AG08396 (cell line): ENCODE data around the gene SLN.

Experiments
- DNase-seq: peaks from one replicate; pipeline ENCODE4 v3.0.0; 2012; ENCODE audit warnings: low spot score, mixed read lengths

The SLN gene

GRCh38 chr11:107683807-107684206 is 28.0 kb downstream of the SLN start:
- DNase-seq: no peak

- DNase-seq: no peak
These were observed 28.8 kb downstream of the SLN start for GRCh38 chr11:107683061-107683460.

- DNase-seq: no peak
These were observed 29.3 kb downstream of the SLN start for GRCh38 chr11:107682572-107682971.

GRCh38 chr11:107682171-107682570 is 29.7 kb downstream of the SLN start:
- no peak for DNase-seq

- no peak for DNase-seq
These were observed 32.4 kb downstream of the SLN start for GRCh38 chr11:107679255-107680024.

GRCh38 chr11:107678632-107678971 is 33.3 kb downstream of the SLN start:
- DNase-seq: no peak

- no peak for DNase-seq
These were observed 33.8 kb downstream of the SLN start for GRCh38 chr11:107677924-107678631.

- no peak for DNase-seq
These were observed 35.4 kb downstream of the SLN start for GRCh38 chr11:107676336-107677057.

GRCh38 chr11:107675902-107676301 is 36.0 kb downstream of the SLN start:
- no peak for DNase-seq

- no peak for DNase-seq
These were observed 41.8 kb downstream of the SLN start for GRCh38 chr11:107669893-107670601.

- no peak for DNase-seq
These were observed 42.6 kb downstream of the SLN start for GRCh38 chr11:107669191-107669740.

- DNase-seq: no peak
These were observed 44.8 kb downstream of the SLN start for GRCh38 chr11:107666911-107667613.

GRCh38 chr11:107665018-107665417 is 46.8 kb downstream of the SLN start:
- DNase-seq: no peak

- DNase-seq: no peak
These were observed 50.2 kb downstream of the SLN start for GRCh38 chr11:107661656-107662055.

- DNase-seq: no peak
These were observed 51.8 kb downstream of the SLN start for GRCh38 chr11:107660066-107660465.

- DNase-seq: no peak
These were observed 52.5 kb downstream of the SLN start for GRCh38 chr11:107659310-107659709.
